NCI-H1105 (cell line): ENCODE results near the gene ABCD2.
"Not testable (repeated sequence)": the region's sequence is repeated elsewhere in the genome, so short reads cannot be mapped to it uniquely, and the experiment has no call there.

Experiments
- DNase-seq: peaks from one replicate; lab custom pipeline; 2025; lab: John Stamatoyannopoulos, UW

The ABCD2 gene

GRCh38 chr12:39538679-39539104, 80.9 kb downstream of the ABCD2 start:
- DNase-seq, result no peak

GRCh38 chr12:39533951-39534350, 85.7 kb downstream of the ABCD2 start:
- DNase-seq, result no peak

GRCh38 chr12:39532448-39532847, 87.2 kb downstream of the ABCD2 start:
- no peak for DNase-seq

- DNase-seq, result no peak
Measured at GRCh38 chr12:39526974-39527373, 92.6 kb downstream of the ABCD2 start.

DNA sequence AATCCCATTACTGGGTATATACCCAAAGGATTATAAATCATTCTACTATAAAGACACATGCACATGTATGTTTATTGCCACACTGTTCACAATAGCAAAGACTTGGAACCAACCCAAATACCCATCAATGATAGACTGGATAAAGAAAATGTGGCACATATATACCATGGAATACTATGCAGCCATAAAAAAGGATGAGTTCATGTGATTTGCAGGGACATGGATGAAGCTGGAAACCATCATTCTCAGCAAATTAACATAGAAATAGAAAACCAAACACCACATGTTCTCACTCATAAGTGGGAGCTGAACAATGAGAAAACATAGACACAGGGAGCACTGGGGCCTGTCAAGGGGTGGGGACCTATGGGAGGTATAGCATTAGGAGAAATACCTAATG, 97.4 kb downstream of the ABCD2 start:
- DNase-seq, result not testable (repeated sequence)

DNA sequence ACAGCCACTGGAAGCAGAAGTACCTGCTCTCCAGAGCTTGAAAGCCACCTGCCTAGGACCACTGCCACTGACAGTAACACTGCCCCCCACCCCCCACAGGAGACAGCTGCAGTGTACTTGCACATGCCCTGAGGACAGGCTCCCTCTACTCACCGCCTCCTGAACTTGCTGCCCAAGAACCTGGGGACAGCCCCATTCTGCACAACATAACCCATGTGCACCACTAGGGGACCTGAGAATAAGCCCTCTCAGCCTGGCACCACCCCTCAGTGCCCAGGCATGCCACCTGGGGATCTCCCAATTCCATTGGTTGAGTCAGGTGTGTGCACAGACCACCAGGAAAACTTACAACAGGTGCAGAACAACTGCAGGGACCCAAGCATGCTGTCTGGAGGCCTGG, 109.6 kb downstream of the ABCD2 start:
- DNase-seq, result no peak

DNA sequence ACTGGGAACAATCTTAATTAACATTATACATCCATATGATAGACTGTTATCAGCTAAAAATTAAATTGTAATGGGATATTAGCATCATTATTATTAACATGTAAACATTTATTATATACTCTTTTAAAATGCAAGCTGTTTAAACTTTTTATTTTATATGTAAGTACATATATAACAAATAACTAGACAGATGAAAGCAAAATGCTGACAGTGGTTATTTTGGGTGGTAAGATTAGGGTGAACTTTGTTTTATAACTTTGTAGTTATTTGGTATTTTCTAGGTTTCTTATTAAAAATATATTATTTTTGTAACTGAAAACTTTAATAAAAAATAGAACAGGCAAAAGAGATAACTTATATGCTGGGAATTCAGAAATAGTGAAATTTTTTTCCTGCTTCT, 114.0 kb downstream of the ABCD2 start:
- DNase-seq, result no peak

DNA sequence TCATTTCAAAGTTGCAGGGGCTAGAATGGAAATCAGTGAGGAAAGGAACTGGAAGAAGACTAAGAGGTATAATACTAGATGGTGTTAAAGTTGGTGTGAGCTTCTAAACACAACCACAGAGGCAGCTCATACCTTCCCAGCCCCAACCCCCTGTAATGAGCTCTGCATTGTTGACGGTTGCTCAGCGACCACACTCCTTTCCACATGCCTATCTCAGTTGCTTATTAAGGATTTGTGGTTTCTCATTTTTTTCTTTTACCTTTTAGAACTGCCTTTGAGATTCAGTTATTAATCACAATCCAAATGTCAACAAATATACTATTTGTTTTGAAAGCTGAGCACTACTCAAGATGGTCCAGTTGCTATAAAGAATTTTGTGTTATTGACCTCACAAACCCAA, 114.6 kb downstream of the ABCD2 start:
- no peak for DNase-seq

DNA sequence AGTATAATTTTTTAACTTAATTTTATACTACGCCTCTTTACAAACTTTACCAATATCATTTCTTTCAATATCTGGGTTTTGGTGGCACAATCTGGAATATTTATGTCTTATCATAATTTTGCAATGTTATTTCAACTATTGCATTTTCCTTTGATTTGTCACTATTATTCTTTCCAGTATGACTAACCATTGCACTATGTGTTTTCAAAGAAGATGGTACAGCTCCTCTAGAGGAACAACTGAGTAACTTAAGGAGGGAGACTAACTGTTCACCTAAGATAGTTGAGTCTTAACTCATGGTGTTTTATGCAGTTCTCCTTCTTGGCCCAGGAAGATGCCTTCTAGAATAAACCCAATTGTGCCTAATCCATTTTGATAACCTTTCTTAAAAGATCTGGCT, 116.2 kb downstream of the ABCD2 start:
- no peak for DNase-seq

- no peak for DNase-seq
Measured at GRCh38 chr12:39502726-39503125, 116.9 kb downstream of the ABCD2 start.
